ENCODE results near the gene RNPEPL1.
A peak's percentile ranks its signal among the peaks of the same experiment; 100 is the strongest.
"Not testable (repeated sequence)": the region's sequence is repeated elsewhere in the genome, so short reads cannot be mapped to it uniquely, and the experiment has no call there.

The RNPEPL1 gene

DNA sequence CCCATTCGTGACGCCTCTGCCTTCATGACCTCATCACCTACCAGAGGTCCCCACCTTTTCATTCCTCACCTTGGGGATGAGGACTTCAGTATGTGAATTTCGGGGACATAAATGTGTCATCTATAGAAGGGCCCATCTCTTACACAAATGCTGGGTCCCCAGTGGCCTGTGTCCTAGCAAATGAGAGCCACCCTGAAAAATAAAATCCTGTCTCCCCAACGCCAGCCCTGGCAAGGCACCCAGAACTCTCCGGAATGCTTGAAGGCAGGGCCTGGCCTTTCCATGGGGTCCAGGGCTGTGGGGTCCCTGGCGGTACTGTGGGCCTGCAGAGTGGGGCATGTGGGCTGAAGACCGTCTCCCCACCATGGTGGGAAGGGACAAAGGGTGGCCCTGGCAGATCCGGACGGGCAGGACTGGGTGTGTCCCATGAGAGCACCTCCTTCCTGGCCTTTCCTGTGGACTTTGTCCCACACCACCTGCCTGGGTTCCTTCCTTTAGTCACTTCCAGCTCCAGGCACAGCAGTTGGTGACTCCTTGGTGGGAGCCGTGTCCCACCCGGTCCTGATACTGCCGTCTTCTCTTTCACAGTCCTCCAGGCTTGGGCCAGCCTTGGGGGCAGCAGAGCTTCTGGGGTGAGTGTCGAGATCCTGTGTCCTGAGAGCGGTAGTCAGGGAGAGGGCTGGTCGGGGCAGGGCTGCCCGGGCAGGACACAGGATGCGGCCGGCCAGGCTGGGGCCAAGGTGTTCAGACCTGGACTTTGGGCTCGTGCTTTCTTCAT lies 36.8 kb downstream of the RNPEPL1 start:
- no peak for DNase-seq (ENCODE audit: low read depth)

DNA sequence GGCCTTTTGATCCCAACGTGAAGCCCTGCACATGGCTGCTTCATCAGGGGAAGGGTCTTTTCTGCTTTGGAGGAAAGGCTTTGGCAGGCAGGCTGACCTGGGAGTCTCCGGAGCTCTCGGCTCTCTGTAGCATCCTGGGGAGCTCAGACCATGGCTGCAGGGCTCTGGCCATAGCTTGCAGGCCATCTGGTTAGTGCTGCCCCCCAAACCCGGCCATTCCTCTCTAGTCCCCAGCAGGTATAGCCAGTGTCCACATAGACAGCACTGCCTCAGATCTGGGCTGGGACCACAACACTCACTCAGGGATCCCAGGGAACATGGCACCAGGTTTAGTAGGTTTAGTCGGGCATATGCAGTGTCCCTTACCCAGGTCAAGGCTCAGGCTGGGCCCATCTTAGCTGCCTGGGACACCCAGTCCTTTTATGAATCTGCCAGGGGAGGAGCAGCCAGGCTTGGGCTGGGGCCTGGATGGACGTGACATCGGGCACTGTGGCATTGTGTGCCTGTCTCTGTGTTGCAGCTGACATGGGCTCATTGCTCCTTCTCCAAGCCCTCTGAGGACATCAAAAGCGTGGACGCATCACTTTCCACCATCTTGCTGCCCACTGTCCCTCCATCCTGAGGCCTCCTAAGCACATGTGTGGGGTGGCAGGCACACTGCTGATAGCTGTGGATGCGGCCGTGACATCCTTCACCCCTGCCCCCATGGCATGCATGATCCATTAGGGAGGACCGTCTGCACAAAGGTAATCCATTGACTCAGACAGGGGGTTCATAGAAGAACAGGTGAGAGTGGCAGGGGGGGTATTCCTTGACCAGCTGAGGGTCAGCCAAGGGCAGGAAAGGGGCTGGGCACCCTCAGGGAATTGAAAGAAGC lies 37.8 kb downstream of the RNPEPL1 start:
- no peak for DNase-seq (ENCODE audit: low read depth)

DNA sequence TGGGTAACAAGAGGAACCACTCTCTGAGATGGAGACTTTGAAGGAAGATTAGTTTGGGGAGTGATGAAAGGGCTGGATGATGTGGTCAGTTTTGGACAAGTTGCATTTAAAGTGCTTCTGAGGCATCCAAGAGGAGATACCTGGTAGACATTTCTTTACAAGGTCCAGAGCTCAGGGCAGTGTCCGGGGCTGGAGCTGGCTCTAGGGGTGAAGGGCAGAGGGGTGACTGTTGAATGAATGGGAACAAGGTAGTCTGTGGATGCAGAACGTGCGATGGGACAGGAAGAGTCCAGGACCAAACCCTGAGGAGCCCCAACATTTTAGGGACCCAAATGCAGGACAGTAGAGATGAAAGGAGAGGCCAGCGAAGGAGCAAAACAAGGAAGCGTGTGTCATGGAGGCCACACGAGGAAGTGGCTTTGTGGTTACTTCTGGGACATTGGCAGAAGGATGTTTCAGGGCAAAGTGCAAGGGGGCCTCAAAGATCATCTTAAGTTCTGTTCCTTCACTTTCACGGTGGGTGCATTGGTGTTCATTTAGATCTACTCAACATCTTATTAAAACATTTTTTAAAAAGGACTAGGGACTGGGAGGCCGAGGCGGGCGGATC lies 43.4 kb downstream of the RNPEPL1 start:
- DNase-seq (ENCODE audit: low read depth) = no peak

DNA sequence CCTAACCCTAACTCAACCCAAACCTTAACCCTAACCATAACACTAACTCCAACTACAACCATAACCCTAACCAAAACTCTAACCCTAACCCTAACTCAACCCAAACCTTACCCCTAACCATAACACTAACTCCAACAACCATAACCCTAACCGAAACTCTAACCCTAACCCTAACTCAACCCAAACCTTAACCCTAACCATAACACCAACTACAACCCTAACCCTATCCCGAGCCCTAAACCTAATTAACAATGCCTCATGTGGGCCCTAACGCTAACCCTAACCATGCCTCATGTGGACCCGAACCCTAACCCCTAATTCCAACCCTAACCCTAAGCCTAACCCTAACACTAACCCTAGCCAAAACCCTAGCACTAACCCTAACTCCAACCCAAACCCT lies 45.5 kb downstream of the RNPEPL1 start:
- no peak for DNase-seq (ENCODE audit: low read depth)

DNA sequence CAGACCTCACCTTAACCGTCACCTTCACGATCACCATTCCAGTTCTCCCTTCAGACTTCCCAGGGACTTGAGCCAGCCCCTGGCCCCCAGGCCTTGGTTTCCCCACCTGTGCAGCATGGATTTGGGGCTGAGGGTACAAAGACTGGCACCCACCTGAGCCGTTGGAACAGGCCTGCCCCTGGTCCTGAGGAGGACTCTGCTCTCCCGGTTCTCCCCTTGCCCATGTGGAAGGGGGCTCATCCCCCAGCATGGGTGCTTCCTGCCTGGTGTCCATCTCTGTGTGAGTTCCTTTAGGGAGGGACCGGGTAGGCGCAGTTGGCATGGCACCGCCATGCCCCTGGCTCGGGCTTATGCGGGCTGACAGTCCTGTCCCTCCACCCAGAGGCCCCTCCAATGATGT lies 46.1 kb downstream of the RNPEPL1 start:
- DNase-seq (ENCODE audit: low read depth) = no peak

DNA sequence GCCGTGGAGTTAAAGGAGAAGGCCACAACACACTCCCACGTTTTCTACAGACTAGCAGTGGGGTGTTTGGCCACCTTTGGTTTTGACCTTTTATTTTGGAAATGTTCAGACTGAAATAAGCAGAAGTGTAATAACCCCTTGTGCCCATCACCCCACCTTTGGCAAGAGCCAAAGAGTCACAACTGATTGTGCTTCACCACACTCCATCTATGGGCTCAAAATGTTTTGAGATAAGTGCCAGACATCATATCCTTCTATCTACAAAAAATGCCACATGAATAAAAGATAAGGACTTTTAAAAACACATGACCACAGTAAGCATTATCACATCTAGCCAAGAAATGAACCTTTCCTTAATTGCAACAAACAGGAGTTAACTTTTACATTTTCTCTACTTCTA lies 47.1 kb downstream of the RNPEPL1 start:
- DNase-seq (ENCODE audit: low read depth) = no peak

DNA sequence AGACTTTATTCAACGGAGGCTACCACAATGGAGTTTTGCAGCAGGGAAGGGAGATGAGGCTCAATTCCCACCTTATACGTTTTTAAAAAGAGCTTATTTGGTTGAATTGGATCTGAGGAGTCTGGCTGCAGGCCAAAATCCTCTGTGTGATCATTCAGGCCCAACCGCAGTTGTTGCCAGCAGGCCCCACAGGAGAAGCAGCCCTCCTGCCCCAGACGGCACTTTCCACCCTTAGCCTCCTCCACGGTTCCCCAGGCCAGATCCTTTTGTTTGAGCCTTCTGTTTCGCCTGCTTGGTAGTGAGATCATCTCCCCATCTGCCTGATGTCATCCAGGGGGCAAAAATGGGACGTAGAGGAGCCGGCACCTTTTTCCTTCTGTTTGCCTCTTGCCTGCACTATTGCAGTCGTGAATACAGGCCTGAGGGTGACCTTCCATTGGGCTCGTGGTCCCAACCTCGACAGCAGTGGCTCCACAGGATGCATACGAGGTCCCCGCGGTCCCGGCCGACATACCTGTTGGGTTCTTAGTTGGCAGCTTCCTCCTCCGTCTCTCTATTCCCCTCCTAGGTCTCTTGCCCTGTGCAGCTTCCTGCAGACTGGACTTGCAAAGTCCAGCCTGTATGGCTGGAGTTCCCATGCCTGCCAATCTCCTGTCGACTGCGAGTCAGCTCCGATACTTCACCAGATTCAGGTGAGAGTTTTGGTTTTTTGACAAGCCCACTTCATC lies 47.7 kb downstream of the RNPEPL1 start:
- no peak for DNase-seq (ENCODE audit: low read depth)

DNA sequence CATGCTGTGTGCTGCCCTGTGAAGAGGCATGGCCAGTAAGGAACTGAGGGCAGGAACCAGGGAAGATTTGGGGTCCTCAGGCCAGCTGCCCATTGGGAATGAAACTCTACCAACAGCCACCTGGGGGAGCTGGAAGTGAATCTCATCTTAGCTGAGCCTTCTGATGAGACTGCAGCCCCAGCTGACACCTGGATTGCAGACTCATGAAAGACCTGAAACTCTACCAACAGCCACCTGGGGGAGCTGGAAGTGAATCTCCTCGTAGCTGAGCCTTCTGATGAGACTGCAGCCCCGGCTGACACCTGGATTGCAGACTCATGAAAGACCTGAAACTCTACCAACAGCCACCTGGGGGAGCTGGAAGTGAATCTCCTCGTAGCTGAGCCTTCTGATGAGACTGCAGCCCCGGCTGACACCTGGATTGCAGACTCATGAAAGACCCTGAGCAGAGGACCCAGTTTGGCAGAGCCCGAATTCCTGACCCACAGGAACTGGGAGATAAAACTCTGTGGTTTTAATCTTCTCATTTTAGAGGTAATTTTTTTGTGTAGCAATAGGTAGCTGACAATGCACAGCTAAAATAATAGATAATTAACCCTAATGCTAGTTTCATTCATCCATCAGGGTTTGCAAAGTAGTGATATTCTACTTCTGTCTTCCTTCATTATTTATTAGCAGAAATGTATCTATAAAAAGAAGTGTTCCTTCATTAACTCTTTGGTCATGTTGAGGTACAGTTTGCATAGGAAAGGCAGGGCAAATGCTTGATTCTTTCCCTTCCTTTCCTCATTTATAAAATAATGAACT lies 48.8 kb downstream of the RNPEPL1 start:
- not testable (repeated sequence) for DNase-seq (ENCODE audit: low read depth)

DNA sequence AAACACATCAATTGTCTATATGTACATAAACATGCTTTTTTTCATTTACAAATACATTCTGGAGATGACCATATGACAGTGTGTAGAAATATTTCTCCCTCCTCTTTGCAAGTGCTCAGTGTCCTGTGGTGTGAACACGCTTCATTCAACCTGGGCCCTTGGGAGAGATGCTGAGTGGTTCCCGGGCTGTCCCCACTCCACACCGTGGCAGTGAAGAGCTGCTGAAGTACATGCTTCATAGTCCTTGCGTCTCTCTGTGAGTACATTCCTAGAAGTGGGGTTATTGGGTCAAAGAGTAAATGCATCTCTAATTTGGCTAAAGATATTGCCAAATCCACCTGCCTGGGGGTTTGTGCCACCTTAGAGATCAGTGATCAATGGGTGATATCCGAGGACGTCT lies 50.5 kb downstream of the RNPEPL1 start:
- DNase-seq (ENCODE audit: low read depth) = no peak

DNA sequence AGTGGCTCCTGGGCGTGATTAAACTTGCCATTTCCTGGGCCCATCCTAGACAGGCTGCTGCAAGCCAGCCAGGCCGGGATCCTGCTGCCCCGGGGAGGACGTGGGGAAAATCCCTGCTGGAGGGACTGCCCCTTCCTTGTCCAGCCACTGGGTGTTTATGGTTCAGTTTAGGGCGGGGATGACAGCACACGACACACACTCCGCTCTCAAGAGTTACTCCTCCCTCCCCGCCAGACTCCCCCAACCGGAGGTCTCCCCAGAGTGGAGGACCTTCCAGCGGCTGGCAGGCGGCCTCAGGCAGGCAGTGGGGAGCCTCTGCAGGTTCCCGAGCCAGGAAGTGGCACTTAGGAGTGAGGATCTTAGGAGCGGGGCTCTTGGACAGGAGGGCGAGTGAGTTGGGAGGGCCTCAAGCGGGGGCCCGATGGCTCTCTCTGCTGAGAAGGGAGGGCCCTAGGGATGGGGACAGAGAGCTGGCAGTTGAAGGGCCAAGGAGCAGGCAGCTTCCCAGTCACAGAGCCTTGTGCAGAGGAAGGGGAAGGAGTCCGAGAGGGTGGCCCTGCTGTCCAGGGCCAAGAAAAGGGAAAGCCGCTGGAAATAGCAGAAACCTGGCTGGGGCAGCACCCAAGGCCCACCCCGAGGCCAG lies 51.3 kb downstream of the RNPEPL1 start:
- no peak for DNase-seq (ENCODE audit: low read depth)

DNA sequence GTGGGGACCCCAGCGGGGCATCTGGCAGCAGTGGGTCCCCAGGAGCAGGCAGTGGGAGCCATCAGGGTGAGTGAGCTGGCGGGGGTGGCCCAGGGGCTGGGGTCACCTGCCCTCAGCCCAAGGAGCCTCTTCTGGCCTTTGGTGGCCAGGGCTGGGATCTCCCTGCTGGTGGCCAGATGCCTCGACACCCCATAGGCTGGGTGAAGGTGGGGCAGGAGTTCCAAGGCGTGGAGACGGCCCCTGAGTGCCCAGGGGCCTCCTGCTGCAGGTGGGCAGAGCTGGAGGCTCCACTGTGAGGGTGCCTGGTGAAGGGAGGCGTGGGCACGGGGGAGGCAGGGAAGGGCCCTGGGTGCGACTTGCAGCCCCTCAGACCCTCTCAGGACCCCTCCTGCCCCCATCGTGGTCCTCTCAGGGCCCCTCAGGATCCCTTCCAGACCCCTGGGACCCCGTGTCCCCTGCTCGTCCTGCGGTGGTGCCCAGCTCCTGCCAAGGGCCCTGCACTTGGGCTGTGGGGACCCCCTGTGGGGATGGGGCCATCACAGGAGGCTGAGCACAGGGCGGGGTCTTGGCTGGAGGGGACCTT lies 52.0 kb downstream of the RNPEPL1 start:
- DNase-seq (ENCODE audit: low read depth) = no peak

DNA sequence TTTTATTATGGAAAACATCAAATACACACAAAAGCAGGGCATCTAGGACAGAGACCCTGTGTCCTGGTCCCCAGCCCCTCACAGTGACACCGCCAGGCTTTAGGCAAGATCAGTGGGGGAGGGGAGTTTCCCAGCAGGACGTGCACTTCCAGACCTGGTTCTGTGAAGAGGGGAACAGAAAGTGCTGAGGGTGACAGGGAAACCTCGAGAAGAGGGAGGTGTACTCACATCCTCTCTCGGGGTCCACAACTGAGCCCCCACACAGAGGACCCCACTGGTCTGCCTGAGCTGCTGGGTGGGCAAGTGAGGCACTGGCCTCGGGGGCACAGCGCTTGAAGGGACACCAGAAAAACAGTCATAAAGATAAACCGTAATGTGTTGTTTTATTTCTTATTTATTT lies 52.6 kb downstream of the RNPEPL1 start:
- DNase-seq (ENCODE audit: low read depth) = no peak

DNA sequence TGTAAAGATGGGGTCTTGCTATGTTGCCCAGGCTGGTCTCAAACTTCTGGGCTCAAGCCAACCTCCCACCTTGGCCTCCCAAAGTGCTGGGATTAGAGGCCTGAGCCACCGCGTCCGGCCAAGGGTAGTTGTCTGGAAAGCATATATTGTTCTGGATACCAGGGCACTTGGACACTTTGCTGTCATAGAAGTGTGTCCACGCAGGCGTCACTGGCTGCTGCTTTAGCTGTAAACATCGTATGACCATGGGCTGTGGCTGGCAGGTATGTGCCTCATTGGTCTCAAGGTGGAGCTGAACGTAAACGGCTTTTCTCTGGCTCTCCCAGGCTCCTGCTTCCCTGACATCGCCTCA lies 53.8 kb downstream of the RNPEPL1 start:
- DNase-seq (ENCODE audit: low read depth) = no peak

DNA sequence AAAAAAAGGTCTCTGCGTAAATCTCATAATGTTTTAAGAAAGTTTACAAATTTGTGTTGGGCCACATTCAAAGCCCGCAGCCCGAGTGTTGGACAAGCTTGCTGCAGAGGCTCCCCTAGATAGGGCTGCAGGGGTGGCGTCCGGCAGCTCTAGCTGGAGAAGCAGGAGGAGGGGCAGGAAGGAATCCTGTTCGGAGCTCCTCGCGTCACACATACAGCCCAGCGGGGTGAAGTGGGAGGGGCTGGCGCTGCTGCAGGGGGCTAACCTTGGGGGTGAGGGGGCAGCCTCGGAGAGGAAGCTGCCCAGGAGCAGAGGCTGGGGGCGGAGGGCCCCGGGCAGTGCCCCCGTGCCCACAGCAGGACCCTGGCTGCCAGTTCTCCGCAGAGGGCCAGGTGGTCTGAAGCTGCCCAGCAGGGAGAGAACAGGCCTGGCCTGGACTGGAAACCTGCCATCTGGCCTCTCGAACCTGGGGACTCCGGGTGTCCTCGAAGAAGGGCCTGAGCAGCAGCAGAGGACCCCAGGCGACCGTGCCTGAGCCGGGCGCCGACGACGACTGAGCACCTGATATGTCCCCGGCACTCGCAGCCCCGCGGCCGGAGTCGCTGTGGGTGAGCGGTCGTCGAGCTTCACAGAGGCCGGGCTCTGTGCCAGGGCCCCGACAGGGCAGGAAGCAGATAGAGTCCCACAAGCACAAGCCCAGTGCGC lies 54.4 kb downstream of the RNPEPL1 start:
- peak; percentile 29 for DNase-seq (ENCODE audit: low read depth)

DNA sequence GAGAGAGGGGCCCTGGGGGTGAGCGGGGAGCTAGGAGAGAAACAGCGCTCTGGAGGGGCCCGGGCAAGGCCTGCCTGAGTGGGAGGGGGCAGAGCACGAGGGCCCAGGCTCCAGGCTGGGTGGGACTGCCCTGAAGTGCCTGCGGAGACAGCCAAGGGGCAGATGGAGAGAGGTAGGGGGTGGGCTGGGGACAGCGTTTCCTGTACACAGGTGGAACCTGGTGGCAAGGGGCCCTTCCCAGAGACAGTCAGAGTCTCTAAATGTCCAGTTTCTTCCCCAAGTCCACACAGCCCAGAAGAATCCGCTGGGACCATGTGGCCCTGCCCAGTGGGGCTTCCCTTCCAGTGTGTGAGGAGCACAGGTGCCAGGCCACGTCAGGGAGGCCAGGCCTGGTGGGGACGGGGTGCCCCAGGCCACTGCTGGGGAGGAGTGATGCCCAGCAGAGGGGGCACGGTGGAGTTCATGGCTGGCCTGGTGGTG lies 55.3 kb downstream of the RNPEPL1 start:
- no peak for DNase-seq (ENCODE audit: low read depth)

DNA sequence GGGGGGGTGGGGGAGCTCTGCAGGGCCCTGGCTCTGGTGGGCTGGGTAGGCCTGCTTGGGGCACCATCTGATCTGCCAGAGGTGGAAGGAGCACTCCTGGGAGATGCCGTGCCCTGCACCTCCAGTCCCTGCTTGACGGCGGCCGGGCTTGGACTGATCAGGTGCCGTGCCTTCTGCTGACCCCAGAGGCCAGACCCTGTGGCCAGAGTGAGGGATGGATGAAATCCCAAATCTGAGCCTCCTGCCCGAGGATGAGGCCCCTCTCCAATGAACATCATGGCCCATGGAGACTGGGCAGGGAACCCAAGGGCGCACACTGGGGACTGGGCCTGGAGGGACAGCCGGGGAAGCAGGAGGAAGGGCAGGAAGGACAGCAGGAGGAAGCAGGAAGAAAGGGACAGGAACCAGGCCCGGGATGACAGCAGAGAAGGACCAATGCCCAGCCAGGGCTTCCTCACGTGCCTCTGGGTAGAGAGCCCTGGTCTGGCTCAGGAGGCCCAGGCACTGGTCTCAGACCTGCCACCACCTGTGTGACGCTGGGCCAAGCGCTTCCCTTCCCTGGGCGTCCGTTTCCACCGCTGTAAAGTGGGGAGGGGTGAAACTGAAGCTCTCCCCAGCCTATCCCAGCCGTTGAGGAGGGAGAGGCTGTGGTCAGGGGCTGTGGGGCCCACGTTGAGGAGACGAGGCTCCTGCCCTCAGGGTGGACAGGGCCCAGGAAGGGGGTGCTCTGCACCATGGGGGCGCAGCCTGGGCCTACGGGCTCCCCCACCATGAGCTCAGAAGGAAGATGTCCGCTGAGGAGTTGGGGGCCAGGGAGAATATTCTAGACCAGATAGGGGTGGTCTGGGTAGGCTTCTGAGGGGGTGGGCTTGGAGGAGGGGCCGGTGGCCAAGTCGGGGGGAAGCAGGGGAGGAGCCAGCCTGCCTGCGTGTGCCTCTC lies 56.0 kb downstream of the RNPEPL1 start:
- DNase-seq (ENCODE audit: low read depth) = no peak

DNA sequence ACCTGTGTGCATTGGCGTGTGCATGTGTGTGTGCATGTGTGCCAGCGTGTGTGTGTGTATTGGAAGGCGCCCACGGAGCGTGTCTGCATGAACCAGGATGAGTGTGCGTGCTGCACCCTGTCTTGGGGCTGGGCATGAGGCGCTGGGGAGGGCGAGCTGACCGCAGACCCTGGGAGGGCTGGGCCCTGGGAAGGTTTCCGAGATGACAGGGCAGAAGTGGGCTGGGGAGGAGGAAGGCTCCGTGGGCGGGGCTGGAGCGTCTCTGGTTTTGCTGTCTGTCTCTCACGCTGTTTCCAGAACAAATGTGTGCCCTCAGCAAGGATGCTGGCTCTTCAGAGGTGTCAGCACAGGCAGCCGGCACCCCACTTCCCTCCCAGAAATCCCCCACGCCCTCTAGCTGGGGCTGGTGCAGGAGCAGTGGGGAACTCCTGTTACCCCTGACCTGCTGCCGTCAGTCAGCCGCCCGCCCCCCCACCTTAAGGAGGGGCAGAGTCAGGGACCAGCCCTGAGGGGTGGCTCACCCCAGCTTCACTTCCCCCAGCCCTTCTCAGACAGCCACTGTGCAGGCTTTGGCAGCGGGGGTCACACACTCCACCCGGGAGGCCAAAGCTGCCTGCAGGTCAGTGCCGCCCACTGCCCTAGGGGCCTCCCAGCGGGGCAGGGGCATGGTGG lies 56.8 kb downstream of the RNPEPL1 start, which contains the start of gene GPR35:
Gene GPR35 (plus strand): TSS at position 531 of the 672 bp plus-strand sequence. CDS start 4,473 bp downstream, outside the sequence.
- peak; percentile 71 for DNase-seq (ENCODE audit: low read depth)
